B cell (primary cell): ENCODE results near the gene USP48. TPM values are rescaled to one million over a fixed set of nuclear protein-coding genes. Genes with fewer than 3 reads are reported as not detected.

Experiments
- ATAC-seq: fragments of 200-7000 bp; cut with Tn5 transposase; one replicate; pipeline ENCODE4 v1.10.0; 2021; ENCODE audit warnings: low read depth, mild to moderate bottlenecking, moderate number of reproducible peaks, moderate library complexity
- CTCF ChIA-PET: fragments of 350-600 bp; sonication (Branson Sonifier 250); formaldehyde crosslinking; loops from one replicate; lab custom pipeline; 2021; ENCODE audit warnings: antibody characterized with exemption, inconsistent platforms; lab: Charles Lee
- POLR2A ChIA-PET: fragments of 350-600 bp; sonication (Branson Sonifier 250); formaldehyde crosslinking; loops from one replicate; lab custom pipeline; 2021; ENCODE audit warnings: antibody characterized with exemption; lab: Charles Lee
- DNase-seq: peaks from one replicate; pipeline ENCODE4 v3.0.0; 2013
- H2AFZ ChIP-seq: 2 replicates; pipeline ENCODE4 v1.6.1; 2012; ENCODE audit warnings: mild to moderate bottlenecking, low read depth, low read length; ENCODE audit not compliant: insufficient read depth, poor library complexity, severe bottlenecking
- H3K27ac ChIP-seq, 2 donors: 1 replicate in 1 of 2; 2 replicates in 1 of 2; pipeline ENCODE4 v1.5.1; 2012 to 2013; ENCODE audit warnings: low read length in 2 of 2, mild to moderate bottlenecking in 2 of 2, moderate library complexity in 1 of 2
- H3K27me3 ChIP-seq, 4 experiments: fragments of 200-600 bp in 1 of 4; sonication (generic) in 1 of 4; replicated peaks in 1 of 4; 1 replicate in 2 of 4; 2 replicates in 2 of 4; pipeline versions ENCODE4 v1.6.1 to v1.7.0; 2013 to 2016; ENCODE audit warnings: low read length in 3 of 4, mild to moderate bottlenecking in 2 of 4, mixed read lengths in 1 of 4, moderate library complexity in 1 of 4; ENCODE audit not compliant: insufficient read depth in 4 of 4, control insufficient read depth in 3 of 4; ENCODE audit errors: control extremely low read depth in 1 of 4
- H3K36me3 ChIP-seq, 2 experiments: replicated peaks in 1 of 2; 1 replicate in 1 of 2; 2 replicates in 1 of 2; pipeline versions ENCODE4 v1.6.1 to v1.7.1; 2013; ENCODE audit warnings: low read length in 1 of 2; ENCODE audit not compliant: insufficient read depth in 2 of 2, control insufficient read depth in 1 of 2; ENCODE audit errors: control extremely low read depth in 1 of 2, extremely low read depth in 1 of 2
- H3K4me1 ChIP-seq, 2 donors: fragments of 200-600 bp in 1 of 2; sonication (generic) in 1 of 2; 1 replicate in 1 of 2; 2 replicates in 1 of 2; pipeline versions ENCODE4 v1.5.1 to v1.6.1; 2013 to 2017; ENCODE audit warnings: low read length in 2 of 2; ENCODE audit not compliant: control insufficient read depth in 2 of 2, insufficient read depth in 2 of 2
- H3K4me2 ChIP-seq: replicated peaks from 2 replicates; pipeline ENCODE3; 2012; ENCODE audit warnings: mild to moderate bottlenecking, low read depth, low read length; ENCODE audit not compliant: poor library complexity, severe bottlenecking
- H3K4me3 ChIP-seq, 5 experiments: fragments of 200-600 bp in 1 of 5; sonication (generic) in 1 of 5; 1 replicate in 3 of 5; 2 replicates in 2 of 5; pipeline versions ENCODE4 v1.5.1 to v1.7.0; 2011 to 2016; ENCODE audit warnings: low read length in 4 of 5, mild to moderate bottlenecking in 4 of 5, low read depth in 2 of 5, control low read depth in 1 of 5, moderate library complexity in 1 of 5; ENCODE audit not compliant: insufficient read depth in 1 of 5; ENCODE audit errors: control extremely low read depth in 1 of 5, extremely low read depth in 1 of 5
- H3K79me2 ChIP-seq: fragments of 200-600 bp; sonication (generic); one replicate; pipeline ENCODE4 v1.6.0; 2016; ENCODE audit warnings: low read length; ENCODE audit not compliant: control insufficient read depth, insufficient read depth
- H3K9ac ChIP-seq: fragments of 200-600 bp; sonication (generic); 2 replicates; pipeline ENCODE4 v1.6.1; 2017; ENCODE audit warnings: mild to moderate bottlenecking, low read length, moderate library complexity
- H3K9me3 ChIP-seq, 3 donors: one replicate each; pipeline versions ENCODE4 v1.6.1 to v1.7.1; 2013; ENCODE audit warnings: low read length in 2 of 3; ENCODE audit not compliant: control insufficient read depth in 2 of 3, insufficient read depth in 1 of 3; ENCODE audit errors: control extremely low read depth in 1 of 3
- H4K20me1 ChIP-seq: 2 replicates; pipeline ENCODE4 v1.6.0; 2012; ENCODE audit warnings: mild to moderate bottlenecking, low read length; ENCODE audit not compliant: insufficient read depth, control insufficient read depth, poor library complexity, severe bottlenecking
- H3K27ac Mint-ChIP-seq: one replicate; pipeline ENCODE4 v1.8.0; 2021; ENCODE audit warnings: mixed read lengths
- H3K27me3 Mint-ChIP-seq: one replicate; pipeline ENCODE4 v1.8.0; 2021; ENCODE audit warnings: mixed read lengths
- H3K4me1 Mint-ChIP-seq: one replicate; pipeline ENCODE4 v1.8.0; 2021; ENCODE audit warnings: mixed read lengths
- H3K4me3 Mint-ChIP-seq: one replicate; pipeline ENCODE4 v1.8.0; 2021; ENCODE audit warnings: mixed read lengths
- H3K9me3 Mint-ChIP-seq: one replicate; pipeline ENCODE4 v1.8.0; 2022; ENCODE audit warnings: mixed read lengths; ENCODE audit not compliant: insufficient read depth
- EZH2 ChIP-seq: IDR thresholded peaks from 2 replicates; pipeline ENCODE4 v1.6.1; 2012; ENCODE audit warnings: borderline replicate concordance, low read depth, mild to moderate bottlenecking, moderate library complexity, low read length; ENCODE audit not compliant: insufficient read depth, poor library complexity, severe bottlenecking
- WGBS: methylation state at CpG from one replicate; pipeline ENCODE4 v1.1.5; 2013; ENCODE audit warnings: missing lambda C conversion rate; ENCODE audit not compliant: insufficient coverage; 5-methylcytosine and 5-hydroxymethylcytosine counted together
- intact Hi-C: fragments of 100-400 bp; cut with micrococcal nuclease; formaldehyde crosslinking; loops from one replicate; pipeline ENCODE4 v1.10.0; 2022
- polyA plus RNA-seq: library from polyadenylated mRNA; depleted of rRNA; stranded (reverse); fragments of >200 nt; gene quantifications from 2 replicates; pipeline ENCODE4 v1.2.3, GENCODE V29; 2012
- total RNA-seq, 2 donors: library from RNA; stranded (reverse); fragments of 120-200 nt in 1 of 2; gene quantifications; 1 replicate in 1 of 2; 2 replicates in 1 of 2; pipeline versions ENCODE4 v1.2.3 to v1.2.4, GENCODE V29; 2013 to 2022
- TF ChIP-seq, protein P1 (sequence below): fragments of 200-600 bp; IDR thresholded peaks from one replicate; pipeline ENCODE4 v1.8.0; 2022; ENCODE audit warnings: antibody characterized with exemption, mild to moderate bottlenecking

The USP48 gene
- total and polyA plus RNA-seq, 2 donors (not counting 1 experiment from before 2014, with no cell fraction given), result 21.2 to 135 TPM

DNA sequence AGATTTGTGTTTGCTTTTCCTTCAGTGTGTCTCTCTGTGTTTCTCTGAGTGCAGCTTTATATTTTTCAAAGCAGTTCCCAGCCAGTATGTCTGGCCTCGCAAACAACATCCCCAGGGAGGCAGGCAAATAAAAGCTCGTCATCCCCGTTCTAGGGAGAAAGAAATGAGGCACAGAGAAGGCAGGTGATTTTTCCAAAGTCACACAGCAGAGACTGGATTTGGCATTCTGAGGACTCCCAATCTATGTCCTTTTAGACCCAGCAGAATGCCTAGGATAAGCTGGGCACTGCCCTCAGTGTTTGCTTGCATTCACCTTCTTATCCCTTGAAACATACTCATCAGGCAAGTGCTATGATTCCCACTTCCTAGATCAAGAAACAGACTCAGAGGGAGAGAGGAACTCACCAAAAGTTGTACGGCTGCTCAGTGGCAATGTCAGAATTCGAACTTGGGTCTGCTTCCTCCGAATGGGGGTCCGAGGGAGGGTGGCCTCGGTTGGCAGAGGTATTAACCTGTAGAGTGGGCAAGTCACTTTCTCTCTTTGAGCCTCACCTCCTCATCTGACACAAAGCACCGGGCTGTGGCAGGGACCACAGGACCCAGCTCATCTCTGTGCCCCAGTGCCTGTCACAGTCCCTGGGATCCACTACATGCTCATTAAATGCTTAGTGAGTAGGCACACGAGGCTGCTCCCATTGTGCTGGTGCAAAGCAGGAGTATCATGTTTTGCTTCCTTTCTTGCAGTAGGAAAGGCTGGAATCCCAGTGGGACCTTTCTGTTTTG lies 118.0 kb downstream of the USP48 start:
- no peaks in the 10 kb centered on the region for H3K36me3 ChIP-seq
- no peak overlapping the region for H3K27ac ChIP-seq
- Mint-ChIP-seq H3K4me1 (peaks cover 19% of the 10 kb centered on the region), H3K27ac (no peak overlapping the region), H3K27me3 (peaks cover 48% of the 10 kb centered on the region), H3K9me3 (no peaks in the 10 kb centered on the region), H3K4me3 (no peak overlapping the region)
- H3K9me3 ChIP-seq, result peaks cover 0 to 25% (median 0%) of the 10 kb centered on the region in 3 donors
- TF ChIP-seq, protein P1, sequence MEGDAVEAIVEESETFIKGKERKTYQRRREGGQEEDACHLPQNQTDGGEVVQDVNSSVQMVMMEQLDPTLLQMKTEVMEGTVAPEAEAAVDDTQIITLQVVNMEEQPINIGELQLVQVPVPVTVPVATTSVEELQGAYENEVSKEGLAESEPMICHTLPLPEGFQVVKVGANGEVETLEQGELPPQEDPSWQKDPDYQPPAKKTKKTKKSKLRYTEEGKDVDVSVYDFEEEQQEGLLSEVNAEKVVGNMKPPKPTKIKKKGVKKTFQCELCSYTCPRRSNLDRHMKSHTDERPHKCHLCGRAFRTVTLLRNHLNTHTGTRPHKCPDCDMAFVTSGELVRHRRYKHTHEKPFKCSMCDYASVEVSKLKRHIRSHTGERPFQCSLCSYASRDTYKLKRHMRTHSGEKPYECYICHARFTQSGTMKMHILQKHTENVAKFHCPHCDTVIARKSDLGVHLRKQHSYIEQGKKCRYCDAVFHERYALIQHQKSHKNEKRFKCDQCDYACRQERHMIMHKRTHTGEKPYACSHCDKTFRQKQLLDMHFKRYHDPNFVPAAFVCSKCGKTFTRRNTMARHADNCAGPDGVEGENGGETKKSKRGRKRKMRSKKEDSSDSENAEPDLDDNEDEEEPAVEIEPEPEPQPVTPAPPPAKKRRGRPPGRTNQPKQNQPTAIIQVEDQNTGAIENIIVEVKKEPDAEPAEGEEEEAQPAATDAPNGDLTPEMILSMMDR, result no peak
- no peak for TF ChIP-seq EZH2
- peaks cover 24 to 29% of the 10 kb centered on the region in 2 donors for H3K4me1 ChIP-seq
- intact Hi-C loops, result no loop called here
- no peak for DNase-seq
- no peaks in the 10 kb centered on the region for H3K79me2 ChIP-seq
- 75% methylated on average over 7 of the region's 10 CpGs for WGBS
- ChIA-PET POLR2A (no interaction called here), CTCF (no interaction called here)
- H3K9ac ChIP-seq, result no peak overlapping the region
- H4K20me1 ChIP-seq, result no peaks in the 10 kb centered on the region
- H2AFZ ChIP-seq, result no peak overlapping the region
- no peak overlapping the region for H3K4me2 ChIP-seq
- peaks cover 0 to 83% (median 27%) of the 10 kb centered on the region in 4 experiments for H3K27me3 ChIP-seq
- H3K4me3 ChIP-seq, result no peak overlapping the region
- ATAC-seq, result no peak
